H9 (cell line): Measurements from ENCODE around the gene CADPS2. TPM values are rescaled to one million over a fixed set of nuclear protein-coding genes. Genes with fewer than 3 reads are reported as not detected.

Source experiments
- DNase-seq: peaks from one replicate; pipeline ENCODE4 v3.0.0-alpha.2; 2017
- H2AFZ ChIP-seq: one replicate; pipeline ENCODE4 v1.6.1; 2013; ENCODE audit warnings: mild to moderate bottlenecking, low read length, control low read depth, moderate library complexity
- H2AK5ac ChIP-seq: 2 replicates; pipeline ENCODE4 v1.6.1; 2013; ENCODE audit warnings: low read length, control low read depth, mixed read lengths; ENCODE audit not compliant: insufficient read length
- H2BK120ac ChIP-seq: one replicate; pipeline ENCODE4 v1.6.1; 2013; ENCODE audit warnings: low read depth, mild to moderate bottlenecking, low read length, control low read depth, inconsistent platforms; ENCODE audit not compliant: poor library complexity, severe bottlenecking
- H2BK12ac ChIP-seq: 2 replicates; pipeline ENCODE4 v1.6.1; 2013; ENCODE audit warnings: low read length, control low read depth, mixed read lengths, low read depth; ENCODE audit not compliant: insufficient read length
- H2BK15ac ChIP-seq: 2 replicates; pipeline ENCODE4 v1.6.1; 2013; ENCODE audit warnings: low read depth, low read length, control low read depth
- H2BK20ac ChIP-seq: one replicate; pipeline ENCODE4 v1.6.1; 2013; ENCODE audit warnings: low read depth, mild to moderate bottlenecking, low read length, control low read depth, inconsistent platforms; ENCODE audit not compliant: poor library complexity, severe bottlenecking
- H2BK5ac ChIP-seq: 2 replicates; pipeline ENCODE4 v1.6.1; 2013; ENCODE audit warnings: low read length, control low read depth, mixed read lengths; ENCODE audit not compliant: insufficient read length
- H3K14ac ChIP-seq: 2 replicates; pipeline ENCODE4 v1.6.1; 2013; ENCODE audit warnings: low read length, control low read depth; ENCODE audit not compliant: insufficient read depth
- H3K18ac ChIP-seq: 2 replicates; pipeline ENCODE4 v1.6.1; 2013; ENCODE audit warnings: low read depth, mild to moderate bottlenecking, mixed read lengths, low read length, control low read depth; ENCODE audit not compliant: insufficient read length
- H3K23ac ChIP-seq: 2 replicates; pipeline ENCODE4 v1.6.1; 2013; ENCODE audit warnings: low read length, control low read depth, mixed read lengths, low read depth; ENCODE audit not compliant: insufficient read length
- H3K23me2 ChIP-seq: 2 replicates; pipeline ENCODE4 v1.6.1; 2013; ENCODE audit warnings: low read depth, mild to moderate bottlenecking, mixed read lengths, low read length, control low read depth; ENCODE audit not compliant: insufficient read length, poor library complexity, severe bottlenecking
- H3K27ac ChIP-seq: 2 replicates; pipeline ENCODE4 v1.5.1; 2013; ENCODE audit warnings: low read length, control low read depth, mixed read lengths, low read depth; ENCODE audit not compliant: insufficient read length
- H3K27me3 ChIP-seq: 2 replicates; pipeline ENCODE4 v1.6.1; 2013; ENCODE audit warnings: low read length, control low read depth, inconsistent platforms; ENCODE audit not compliant: insufficient read depth
- H3K4ac ChIP-seq: 2 replicates; pipeline ENCODE4 v1.6.1; 2013; ENCODE audit warnings: low read depth, mild to moderate bottlenecking, control low read depth, inconsistent platforms, low read length, moderate library complexity
- H3K4me1 ChIP-seq: 2 replicates; pipeline ENCODE4 v1.6.1; 2013; ENCODE audit warnings: low read length, control low read depth, inconsistent platforms; ENCODE audit not compliant: insufficient read depth
- H3K4me2 ChIP-seq: 2 replicates; pipeline ENCODE4 v1.6.1; 2013; ENCODE audit warnings: low read length, control low read depth, mixed read lengths; ENCODE audit not compliant: insufficient read length, insufficient read depth
- H3K56ac ChIP-seq: 2 replicates; pipeline ENCODE4 v1.6.1; 2013; ENCODE audit warnings: low read depth, mild to moderate bottlenecking, mixed read lengths, low read length, control low read depth; ENCODE audit not compliant: insufficient read length
- H3K79me1 ChIP-seq: 2 replicates; pipeline ENCODE4 v1.6.1; 2013; ENCODE audit warnings: low read depth, mild to moderate bottlenecking, moderate library complexity, low read length, control low read depth, inconsistent platforms; ENCODE audit not compliant: insufficient read depth, poor library complexity, severe bottlenecking
- H3K79me2 ChIP-seq: 2 replicates; pipeline ENCODE4 v1.6.1; 2013; ENCODE audit warnings: low read length, control low read depth, inconsistent platforms; ENCODE audit not compliant: insufficient read depth
- H3K9ac ChIP-seq: 2 replicates; pipeline ENCODE4 v1.6.1; 2013; ENCODE audit warnings: low read length, control low read depth, mixed read lengths; ENCODE audit not compliant: insufficient read length; ENCODE audit errors: extremely low read depth
- H3K9me3 ChIP-seq: one replicate; pipeline ENCODE4 v1.6.1; 2013; ENCODE audit warnings: low read depth, low read length, inconsistent platforms; ENCODE audit not compliant: control insufficient read depth
- H3T11ph ChIP-seq: one replicate; pipeline ENCODE4 v1.6.1; 2013; ENCODE audit warnings: mild to moderate bottlenecking, low read length, control low read depth, inconsistent platforms
- H4K20me1 ChIP-seq: one replicate; pipeline ENCODE4 v1.6.1; 2013; ENCODE audit not compliant: control insufficient read depth, insufficient read length, insufficient read depth
- H4K5ac ChIP-seq: 2 replicates; pipeline ENCODE4 v1.6.1; 2013; ENCODE audit warnings: low read depth, mild to moderate bottlenecking, mixed read lengths, low read length, control low read depth; ENCODE audit not compliant: insufficient read length
- H4K8ac ChIP-seq: replicated peaks from 2 replicates; pipeline ENCODE4 v1.6.1; 2013; ENCODE audit warnings: low read length, control low read depth, mixed read lengths, low read depth; ENCODE audit not compliant: insufficient read length
- H4K91ac ChIP-seq: 2 replicates; pipeline ENCODE4 v1.6.1; 2013; ENCODE audit warnings: low read depth, mild to moderate bottlenecking, moderate library complexity, mixed read lengths, low read length, control low read depth; ENCODE audit not compliant: insufficient read length
- H3K27ac Mint-ChIP-seq, 3 experiments: 2 replicates in 2 of 3; 3 replicates in 1 of 3; pipeline ENCODE4 v1.8.0; 2020 to 2021; ENCODE audit warnings: mixed read lengths in 3 of 3, mild to moderate bottlenecking in 1 of 3, moderate library complexity in 1 of 3
- H3K27me3 Mint-ChIP-seq: 2 replicates; pipeline ENCODE4 v1.8.0; 2021; ENCODE audit warnings: low read depth, mild to moderate bottlenecking, moderate library complexity, mixed read lengths
- H3K36me3 Mint-ChIP-seq, 3 experiments: 2 replicates in 2 of 3; 3 replicates in 1 of 3; pipeline ENCODE4 v1.8.0; 2020 to 2021; ENCODE audit warnings: low read depth in 3 of 3, mixed read lengths in 3 of 3; ENCODE audit not compliant: insufficient read depth in 1 of 3
- H3K4me1 Mint-ChIP-seq, 2 experiments: 2 replicates each; pipeline ENCODE4 v1.8.0; 2020; ENCODE audit warnings: mixed read lengths in 2 of 2
- H3K4me3 Mint-ChIP-seq, 2 experiments: 2 replicates in 1 of 2; 3 replicates in 1 of 2; pipeline ENCODE4 v1.8.0; 2020 to 2021; ENCODE audit warnings: mild to moderate bottlenecking in 2 of 2, mixed read lengths in 2 of 2, moderate library complexity in 1 of 2
- H3K9me3 Mint-ChIP-seq, 2 experiments: 2 replicates in 1 of 2; 3 replicates in 1 of 2; pipeline ENCODE4 v1.8.0; 2020; ENCODE audit warnings: mild to moderate bottlenecking in 2 of 2, mixed read lengths in 2 of 2, moderate library complexity in 1 of 2
- WGBS: extraction: QIAGEN DNeasy Blood & Tissue Kit; methylation state at CpG from one replicate; pipeline ENCODE4 v1.1.7; 2013; ENCODE audit warnings: missing lambda C conversion rate, low lambda C conversion rate, mixed read lengths; ENCODE audit not compliant: insufficient read length; ENCODE audit errors: extremely low coverage; 5-methylcytosine and 5-hydroxymethylcytosine counted together
- total RNA-seq: library from RNA; stranded (reverse); gene quantifications from 2 replicates; pipeline ENCODE4 v1.2.1, GENCODE V29; 2021
- TF ChIP-seq, protein P1 (sequence below): fragments of 200-600 bp; sonication (generic); conservative IDR thresholded peaks from 3 replicates; pipeline ENCODE4 v1.8.0; 2021; ENCODE audit warnings: antibody characterized with exemption, mild to moderate bottlenecking

CADPS2 gene
- total RNA-seq, 1 experiment from 2014 or later = 7.1 TPM

DNA sequence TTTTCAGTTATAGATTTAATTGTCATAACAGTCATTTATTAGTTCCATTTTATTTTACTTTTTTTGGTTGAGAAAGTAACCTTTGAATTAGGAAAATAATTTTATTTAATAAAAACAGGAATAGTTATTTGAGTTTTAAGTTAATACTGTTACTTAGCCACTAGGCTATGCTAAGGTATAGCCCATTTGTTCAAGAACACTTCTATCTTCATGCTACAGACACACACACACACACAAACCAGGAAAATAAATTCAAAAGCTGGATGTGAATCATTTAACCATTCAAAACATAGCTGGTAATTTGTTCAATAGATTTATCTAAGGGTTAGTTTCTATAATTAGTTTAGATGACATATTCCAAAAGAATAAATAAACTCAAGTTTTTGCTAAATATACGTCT, 335.7 kb downstream of the CADPS2 start:
- no peaks in the 10 kb centered on the region for H3K23me2 ChIP-seq
- no peak overlapping the region for H2BK20ac ChIP-seq
- no peak overlapping the region for H2BK5ac ChIP-seq
- H2AK5ac ChIP-seq = no peak overlapping the region
- TF ChIP-seq, protein P1, sequence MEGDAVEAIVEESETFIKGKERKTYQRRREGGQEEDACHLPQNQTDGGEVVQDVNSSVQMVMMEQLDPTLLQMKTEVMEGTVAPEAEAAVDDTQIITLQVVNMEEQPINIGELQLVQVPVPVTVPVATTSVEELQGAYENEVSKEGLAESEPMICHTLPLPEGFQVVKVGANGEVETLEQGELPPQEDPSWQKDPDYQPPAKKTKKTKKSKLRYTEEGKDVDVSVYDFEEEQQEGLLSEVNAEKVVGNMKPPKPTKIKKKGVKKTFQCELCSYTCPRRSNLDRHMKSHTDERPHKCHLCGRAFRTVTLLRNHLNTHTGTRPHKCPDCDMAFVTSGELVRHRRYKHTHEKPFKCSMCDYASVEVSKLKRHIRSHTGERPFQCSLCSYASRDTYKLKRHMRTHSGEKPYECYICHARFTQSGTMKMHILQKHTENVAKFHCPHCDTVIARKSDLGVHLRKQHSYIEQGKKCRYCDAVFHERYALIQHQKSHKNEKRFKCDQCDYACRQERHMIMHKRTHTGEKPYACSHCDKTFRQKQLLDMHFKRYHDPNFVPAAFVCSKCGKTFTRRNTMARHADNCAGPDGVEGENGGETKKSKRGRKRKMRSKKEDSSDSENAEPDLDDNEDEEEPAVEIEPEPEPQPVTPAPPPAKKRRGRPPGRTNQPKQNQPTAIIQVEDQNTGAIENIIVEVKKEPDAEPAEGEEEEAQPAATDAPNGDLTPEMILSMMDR = peak; percentile 56
- H4K5ac ChIP-seq = no peak overlapping the region
- H2BK15ac ChIP-seq = no peak overlapping the region
- no peak overlapping the region for H2BK12ac ChIP-seq
- no peak overlapping the region for H3K27ac ChIP-seq
- Mint-ChIP-seq H3K36me3 (no peaks in the 10 kb centered on the region), H3K27me3 (no peaks in the 10 kb centered on the region), H3K9me3 (no peaks in the 10 kb centered on the region), H3K27ac (no peak overlapping the region), H3K4me1 (peaks cover 4 to 5% of the 10 kb centered on the region in 2 experiments; a peak in 3 of 4 replicates), H3K4me3 (no peak overlapping the region)
- H3K9ac ChIP-seq = no peak overlapping the region
- H3K79me2 ChIP-seq = no peaks in the 10 kb centered on the region
- DNase-seq = no peak
- H3K79me1 ChIP-seq = no peaks in the 10 kb centered on the region
- H3T11ph ChIP-seq = no peak overlapping the region
- H3K4ac ChIP-seq = no peak overlapping the region
- no CpG with 5 or more reads among the region's 1 CpG for WGBS
- no peaks in the 10 kb centered on the region for H3K4me1 ChIP-seq
- no peak overlapping the region for H3K18ac ChIP-seq
- H3K14ac ChIP-seq = no peak overlapping the region
- H2AFZ ChIP-seq = no peak overlapping the region
- no peak overlapping the region for H3K23ac ChIP-seq
- H4K20me1 ChIP-seq = no peaks in the 10 kb centered on the region
- H4K91ac ChIP-seq = no peak overlapping the region
- H3K4me2 ChIP-seq = no peak overlapping the region
- no peak overlapping the region for H2BK120ac ChIP-seq
- no peaks in the 10 kb centered on the region for H3K9me3 ChIP-seq
- no peaks in the 10 kb centered on the region for H3K27me3 ChIP-seq
- no peak overlapping the region for H4K8ac ChIP-seq
- no peak overlapping the region for H3K56ac ChIP-seq
